GM21529 (cell line): ENCODE results near the gene MAPKAP1.
A peak's percentile ranks its signal among the peaks of the same experiment; 100 is the strongest.
"Not testable (repeated sequence)": the region's sequence is repeated elsewhere in the genome, so short reads cannot be mapped to it uniquely, and the experiment has no call there.

Experiments
- ATAC-seq: cut with Tn5 transposase; IDR thresholded peaks from one replicate; pipeline ENCODE4 v1.9.1; 2021; ENCODE audit not compliant: unreplicated experiment

Gene MAPKAP1

DNA sequence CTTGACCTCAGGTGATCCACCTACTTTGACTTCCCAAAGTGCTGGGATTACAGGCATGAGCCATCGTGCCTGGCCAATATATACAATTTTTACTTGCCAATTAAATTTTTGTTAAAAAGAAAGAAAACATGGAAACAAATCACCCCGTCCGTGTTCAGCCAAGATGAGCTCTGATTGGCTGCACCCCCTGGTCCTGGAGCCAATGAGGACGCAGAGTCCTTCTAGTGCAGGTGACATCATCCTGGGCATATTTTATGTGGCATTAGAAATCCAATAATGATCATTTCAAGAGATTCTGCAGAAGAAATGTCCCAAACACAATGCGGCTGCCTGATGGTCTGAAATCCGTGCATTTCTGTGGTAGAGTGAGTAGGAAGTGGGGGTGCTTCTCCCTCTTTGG is 285.8 kb downstream of the MAPKAP1 start:
- no peak for ATAC-seq

DNA sequence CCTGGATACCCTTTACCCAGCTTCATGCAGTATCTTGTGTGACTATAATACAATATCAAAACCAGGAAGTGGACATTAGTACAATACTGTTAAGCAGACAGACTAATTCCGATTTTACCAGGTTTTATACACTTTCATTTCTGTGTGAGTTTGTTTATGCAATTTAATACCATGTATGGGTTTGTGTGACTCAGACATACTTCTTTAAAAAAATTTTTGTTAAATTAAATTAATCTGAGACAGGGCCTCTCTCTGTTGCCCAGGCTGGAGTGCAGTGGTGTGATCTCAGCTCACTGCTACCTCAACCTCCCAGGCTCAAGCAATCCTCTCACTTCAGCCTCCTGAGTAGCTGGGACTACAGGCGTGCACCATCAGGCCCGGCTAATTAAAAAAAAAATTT is 288.6 kb downstream of the MAPKAP1 start:
- ATAC-seq = no peak

DNA sequence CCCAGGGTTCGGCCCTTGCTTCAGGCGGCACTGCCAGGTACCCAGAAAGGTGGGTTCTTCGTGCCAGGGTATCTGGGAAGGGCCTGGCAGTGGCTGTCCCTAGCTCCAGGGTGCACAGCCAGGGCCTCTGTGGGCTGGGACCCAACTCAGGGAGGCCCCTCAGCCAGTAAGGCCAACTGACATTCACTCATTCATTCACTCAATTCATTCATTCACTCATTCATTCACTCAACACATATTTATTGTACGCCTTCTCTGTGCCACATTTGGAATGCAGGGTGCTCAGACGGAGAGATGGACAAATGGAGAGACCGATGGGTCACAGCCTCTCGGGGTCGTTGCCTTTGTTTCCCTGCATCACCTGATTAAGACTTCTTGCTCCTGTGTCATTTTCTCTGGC is 290.5 kb downstream of the MAPKAP1 start:
- no peak for ATAC-seq

- ATAC-seq = no peak
Measured at GRCh38 chr9:125415583-125416460, 291.2 kb downstream of the MAPKAP1 start.

- no peak for ATAC-seq
Measured at GRCh38 chr9:125413579-125413978, 293.4 kb downstream of the MAPKAP1 start.

GRCh38 chr9:125412166-125412565 is 294.8 kb downstream of the MAPKAP1 start:
- no peak for ATAC-seq

DNA sequence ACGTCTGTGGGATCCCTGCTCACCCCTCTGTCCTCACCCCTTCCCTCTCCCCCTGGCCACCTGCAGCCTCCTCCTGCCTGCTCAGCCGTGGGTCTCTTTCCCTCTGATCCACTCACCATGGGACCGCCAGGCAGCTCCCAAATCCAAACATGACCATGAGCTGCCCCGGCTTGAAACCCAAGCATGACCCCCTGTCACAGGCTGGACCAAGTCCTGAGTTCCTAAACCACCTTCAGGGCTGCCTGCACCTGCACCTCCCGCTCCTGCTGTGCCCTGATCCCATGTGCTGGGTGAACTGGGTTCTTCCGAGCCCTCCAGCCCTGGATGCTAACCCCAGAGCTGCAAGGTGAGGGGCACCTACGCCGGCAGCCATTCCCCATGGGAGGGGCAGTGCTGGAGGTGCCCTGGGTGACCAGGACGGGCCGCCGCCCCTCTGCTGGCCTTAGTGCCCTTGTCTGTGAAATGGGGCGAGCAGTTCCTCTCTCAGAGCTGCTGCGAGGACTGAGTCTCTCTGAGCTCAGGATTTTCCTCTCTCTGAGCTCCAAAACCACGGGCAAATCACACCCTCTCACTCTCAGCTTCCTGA is 295.7 kb downstream of the MAPKAP1 start:
- ATAC-seq = no peak

- ATAC-seq = no peak
Measured at GRCh38 chr9:125410522-125410894, 296.5 kb downstream of the MAPKAP1 start.

- ATAC-seq = no peak
Measured at GRCh38 chr9:125409637-125410521, 297.1 kb downstream of the MAPKAP1 start.

DNA sequence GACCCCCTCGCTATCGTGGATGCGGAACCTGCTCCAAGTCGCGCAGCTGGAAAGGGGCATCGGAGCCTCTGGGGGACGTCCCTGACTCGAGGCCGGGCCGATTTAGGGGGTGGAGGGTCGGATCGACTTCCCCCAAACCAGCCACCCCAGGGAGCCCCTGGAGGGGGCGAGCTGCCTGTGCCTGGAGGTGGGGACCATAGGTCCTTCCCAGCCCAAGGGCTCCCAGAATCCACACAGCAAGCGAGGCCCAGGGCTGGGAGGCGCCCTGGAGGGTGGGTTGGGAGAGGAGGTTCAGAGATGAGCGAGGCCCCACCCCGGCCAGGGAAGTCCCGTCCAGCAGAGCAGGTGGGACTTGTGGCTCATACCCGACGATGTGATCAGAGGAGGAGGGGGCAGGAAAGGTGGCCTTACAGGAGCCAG is 297.8 kb downstream of the MAPKAP1 start:
- ATAC-seq = no peak

DNA sequence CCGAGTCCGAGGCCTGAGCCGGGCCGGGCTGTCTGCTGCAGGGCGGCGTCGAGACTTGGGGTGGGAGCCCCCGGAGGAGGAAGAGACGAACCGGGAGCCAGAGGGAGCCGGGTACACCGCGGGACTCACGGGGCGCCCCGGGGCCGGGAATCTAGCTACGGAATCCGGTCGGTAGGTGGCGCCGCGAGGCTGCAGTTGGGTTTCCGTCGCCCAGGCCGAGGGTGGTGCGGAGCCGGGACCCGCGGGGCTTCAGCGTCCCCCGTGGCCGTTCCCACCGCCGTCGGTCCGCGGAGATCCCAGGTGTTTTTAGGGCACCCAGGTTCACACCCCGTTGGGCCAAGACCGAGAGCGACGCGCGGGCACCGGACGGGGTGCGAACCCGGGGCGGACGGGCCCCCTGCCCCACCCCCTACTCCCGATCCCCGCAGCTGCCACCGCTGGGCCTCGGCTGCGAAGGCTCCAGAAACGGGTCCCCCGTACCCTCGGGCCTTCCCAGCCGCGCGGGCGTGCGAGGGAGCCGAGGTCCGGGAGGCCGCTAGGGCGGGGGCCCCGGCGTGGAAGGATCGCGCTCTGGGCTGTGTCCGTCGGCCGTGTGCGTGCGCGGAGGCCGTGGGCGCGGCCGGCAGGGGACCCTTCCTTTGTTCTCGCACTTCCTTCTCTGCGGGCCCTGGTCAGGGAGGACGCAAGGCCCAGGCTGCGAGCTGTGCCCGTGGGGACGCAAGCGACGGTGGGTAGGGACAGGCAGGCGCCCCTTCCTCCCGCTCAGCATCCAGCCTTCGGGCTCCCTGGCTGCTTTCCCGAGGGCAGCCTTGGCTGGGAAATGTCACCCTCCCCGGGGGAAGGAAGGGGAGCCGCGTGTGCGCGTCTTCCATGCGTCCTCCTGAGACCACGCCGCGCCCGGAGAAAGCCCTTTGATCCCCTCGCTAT is 298.8 kb downstream of the MAPKAP1 start:
- ATAC-seq = peak; percentile 80

DNA sequence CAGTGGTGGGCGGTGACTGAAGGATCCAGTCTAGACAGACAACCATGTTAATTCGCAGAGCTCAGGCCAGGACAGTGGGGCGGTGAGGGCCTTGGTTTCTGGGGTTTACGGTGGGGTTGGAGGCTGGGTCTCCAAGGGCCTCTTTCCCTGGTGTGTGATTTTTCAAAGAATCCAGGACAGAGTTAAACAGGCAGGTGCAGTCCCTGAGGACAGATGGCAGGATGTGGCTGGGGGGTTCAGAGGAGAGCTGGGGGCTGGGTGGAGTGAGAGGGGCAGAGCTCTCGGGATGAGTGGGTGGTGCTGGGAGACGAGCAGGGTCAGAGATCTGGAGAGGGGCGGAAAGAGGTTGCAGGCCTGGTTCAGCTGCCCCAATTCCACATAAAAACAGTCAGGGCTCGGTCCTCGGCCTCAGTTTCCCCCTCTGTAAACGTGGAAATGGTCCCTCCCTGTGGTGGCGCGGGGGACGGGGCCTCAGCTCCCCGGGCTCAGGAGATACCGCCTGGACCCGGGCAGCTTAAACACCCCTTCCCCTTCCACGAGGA is 299.5 kb downstream of the MAPKAP1 start:
- ATAC-seq = peak; percentile 17

DNA sequence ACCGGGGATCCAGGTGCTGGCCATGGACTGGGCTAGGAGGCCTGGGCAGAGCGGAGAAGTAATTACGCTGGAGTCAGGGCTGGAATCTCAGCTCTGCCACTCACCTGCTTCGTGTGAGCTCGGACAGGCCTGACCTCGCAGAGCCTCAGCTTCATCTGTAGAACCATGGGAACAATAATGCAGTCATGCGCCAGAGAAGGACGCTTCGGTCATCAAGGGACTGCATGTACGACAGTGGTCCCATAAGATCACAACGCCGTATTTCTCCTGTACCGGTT is 300.3 kb downstream of the MAPKAP1 start:
- ATAC-seq = no peak

GRCh38 chr9:125405938-125406809 is 300.8 kb downstream of the MAPKAP1 start:
- no peak for ATAC-seq

GRCh38 chr9:125404733-125405132 is 302.3 kb downstream of the MAPKAP1 start:
- no peak for ATAC-seq

DNA sequence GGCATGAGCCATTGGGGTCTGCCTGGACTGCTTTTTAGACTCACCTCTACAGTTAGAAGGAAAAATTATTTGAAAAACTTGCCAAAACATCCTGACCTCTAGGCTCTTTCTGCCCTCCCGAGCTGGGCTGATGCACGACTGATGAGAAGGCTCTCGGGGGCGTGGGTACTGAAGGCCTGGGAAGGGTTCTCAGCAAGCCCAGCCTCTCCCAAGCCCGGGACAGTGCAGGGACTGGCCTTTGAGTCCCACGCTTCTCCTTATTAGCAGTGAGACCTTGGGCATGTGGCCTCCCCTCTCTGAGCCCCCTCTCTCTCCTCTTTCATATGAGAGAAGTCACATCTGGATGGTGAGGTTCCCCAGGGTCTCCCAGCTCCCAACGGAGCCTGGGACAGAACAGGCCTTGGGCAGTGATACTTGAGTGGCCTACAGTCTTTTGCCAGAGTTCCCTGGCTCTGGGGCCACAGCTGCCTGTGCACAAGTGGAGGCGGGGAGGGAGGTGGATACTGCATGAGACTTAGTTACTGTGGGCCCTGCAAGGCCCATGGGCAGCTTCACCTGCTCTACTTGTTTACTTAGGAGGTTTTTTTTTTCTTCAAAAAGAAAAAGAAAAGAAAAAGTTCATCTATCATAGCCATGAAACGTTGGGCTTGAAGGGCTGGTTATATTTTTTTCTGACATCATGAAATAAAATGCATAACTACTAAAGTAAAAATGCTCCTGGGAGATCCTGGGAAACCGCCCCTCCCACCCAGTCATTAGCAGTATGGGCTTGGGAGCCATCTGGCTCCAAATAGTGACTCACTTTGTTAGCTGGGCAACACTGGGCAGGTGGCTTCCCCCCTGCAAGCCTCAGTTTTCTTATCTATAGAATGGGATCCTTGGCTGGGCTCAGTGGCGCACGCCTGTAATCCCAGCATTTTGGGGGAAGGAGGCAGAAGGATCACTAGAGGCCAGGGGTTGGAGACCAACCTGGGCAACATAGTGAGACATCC is 306.0 kb downstream of the MAPKAP1 start:
- ATAC-seq = no peak

DNA sequence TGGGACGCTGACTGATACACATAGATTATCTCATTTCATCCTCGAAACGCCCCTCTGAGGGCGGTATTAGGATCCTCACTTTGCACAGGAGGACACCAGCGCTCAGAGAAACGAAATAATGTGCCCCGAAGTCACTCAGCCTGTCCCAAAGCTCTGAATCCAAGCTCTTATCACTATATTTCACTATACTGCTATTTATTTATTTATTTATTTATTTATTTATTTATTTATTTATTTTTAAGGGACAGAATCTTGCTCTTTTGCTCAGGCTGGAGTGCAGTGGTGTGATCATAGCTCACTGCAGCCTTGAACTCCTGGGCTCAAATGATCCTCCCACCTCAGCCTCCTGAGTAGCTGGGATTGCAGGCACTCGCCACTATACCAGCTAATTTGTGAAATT is 306.8 kb downstream of the MAPKAP1 start:
- not testable (repeated sequence) for ATAC-seq

- ATAC-seq = no peak
Measured at GRCh38 chr9:125399666-125400065, 307.3 kb downstream of the MAPKAP1 start.
